Activated CD4-positive, alpha-beta memory T cell treated with anti-CD3 and anti-CD28 coated beads, Interleukin-2, amount 10 ng/mL, durations not matched to agents 7 days and 5 days (primary cell): ENCODE data around the gene OCSTAMP. TPM values are rescaled to one million over a fixed set of nuclear protein-coding genes. Genes with fewer than 3 reads are reported as not detected.

Experiments
- CTCF ChIA-PET: fragments of 350-600 bp; sonication (Branson Sonifier 250); formaldehyde crosslinking; loops from one replicate; lab custom pipeline; 2021; ENCODE audit warnings: antibody characterized with exemption, inconsistent platforms; lab: Charles Lee
- POLR2A ChIA-PET: fragments of 350-600 bp; sonication (Branson Sonifier 250); formaldehyde crosslinking; loops from one replicate; lab custom pipeline; 2021; ENCODE audit warnings: antibody characterized with exemption; lab: Charles Lee
- DNase-seq: peaks from one replicate; pipeline ENCODE4 v3.0.0-alpha.2; 2020
- H3K27ac Mint-ChIP-seq: one replicate; pipeline ENCODE4 v1.8.0; 2021; ENCODE audit warnings: mild to moderate bottlenecking, mixed read lengths
- H3K27me3 Mint-ChIP-seq: one replicate; pipeline ENCODE4 v1.8.0; 2021; ENCODE audit warnings: mixed read lengths
- H3K36me3 Mint-ChIP-seq: one replicate; pipeline ENCODE4 v1.8.0; 2021; ENCODE audit warnings: low read depth, mixed read lengths
- H3K4me1 Mint-ChIP-seq: one replicate; pipeline ENCODE4 v1.8.0; 2021; ENCODE audit warnings: mixed read lengths
- H3K4me3 Mint-ChIP-seq: one replicate; pipeline ENCODE4 v1.8.0; 2021; ENCODE audit warnings: mild to moderate bottlenecking, mixed read lengths
- H3K9me3 Mint-ChIP-seq: one replicate; pipeline ENCODE4 v1.8.0; 2021; ENCODE audit warnings: mixed read lengths
- total RNA-seq, 2 experiments: library from RNA; stranded (reverse); gene quantifications; one replicate each; pipeline ENCODE4 v1.2.3, GENCODE V29; 2021

The OCSTAMP gene
- total RNA-seq, 2 experiments from 2014 or later: 0.15 TPM; not detected in 1

DNA sequence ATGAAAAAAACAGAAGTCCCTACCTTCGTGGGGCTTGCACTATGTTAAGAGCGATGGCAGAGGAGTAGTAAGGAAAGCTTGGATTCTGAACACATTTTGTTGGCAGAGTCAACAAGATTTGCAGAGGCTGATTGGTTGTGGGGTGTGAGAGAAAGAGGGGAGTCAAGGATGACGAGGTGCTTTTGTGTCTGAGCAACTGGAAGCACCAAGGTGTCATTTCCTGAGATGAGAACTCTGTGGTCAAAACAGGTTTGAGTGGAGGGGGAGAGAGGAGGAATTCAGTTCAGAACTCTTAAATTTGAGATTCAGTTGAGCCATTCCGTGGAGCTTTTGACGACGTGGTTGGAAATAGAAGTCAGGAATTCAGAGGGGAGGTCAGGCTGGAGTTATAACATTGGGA is 3.5 kb downstream of the OCSTAMP start:
- Mint-ChIP-seq H3K27ac (no peak overlapping the region), H3K27me3 (no peaks in the 10 kb centered on the region), H3K36me3 (no peaks in the 10 kb centered on the region), H3K9me3 (no peaks in the 10 kb centered on the region), H3K4me3 (no peak overlapping the region), H3K4me1 (peaks cover 17% of the 10 kb centered on the region)
- DNase-seq: no peak
- POLR2A ChIA-PET: no interaction called here
- CTCF ChIA-PET: interaction anchor here (1.2 kb wide), 1 partner anchor 34 kb away, joined by 3 read pairs; the partner anchor contains the start of gene ZNF334

DNA sequence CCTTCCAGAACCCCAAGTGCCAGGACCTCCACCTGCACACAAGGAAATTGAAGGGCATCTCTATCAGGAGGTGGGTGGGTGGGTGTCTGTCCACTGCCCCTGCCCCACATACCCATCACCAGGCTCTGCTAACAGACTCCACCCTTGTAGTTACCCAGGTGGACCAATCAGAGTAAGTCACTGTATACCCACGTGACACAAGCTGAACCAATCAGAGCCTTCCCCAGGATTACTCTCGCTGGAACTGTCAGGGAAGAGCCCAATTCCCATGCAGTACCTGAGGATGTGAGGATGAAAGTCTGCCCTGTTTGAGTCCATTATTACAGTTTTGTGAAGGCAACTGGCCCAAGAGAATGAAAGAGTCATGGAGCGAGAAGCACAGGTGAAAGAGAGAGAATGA is 4.2 kb downstream of the OCSTAMP start:
- DNase-seq: no peak
- Mint-ChIP-seq H3K36me3 (no peaks in the 10 kb centered on the region), H3K4me1 (peaks cover 17% of the 10 kb centered on the region), H3K27me3 (no peaks in the 10 kb centered on the region), H3K27ac (no peak overlapping the region), H3K9me3 (no peaks in the 10 kb centered on the region), H3K4me3 (no peak overlapping the region)
- CTCF ChIA-PET: interaction anchor here (0.6 to 2.8 kb wide), 4 partner anchors 33 to 433 kb away, joined by 3 to 14 read pairs (median 4); partner anchors contain the start of genes ELMO2, TP53RK and ZNF334
- POLR2A ChIA-PET: interaction anchor here (1.3 kb wide), 1 partner anchor 32 kb away, joined by 4 read pairs; no protein-coding TSS in a partner anchor

DNA sequence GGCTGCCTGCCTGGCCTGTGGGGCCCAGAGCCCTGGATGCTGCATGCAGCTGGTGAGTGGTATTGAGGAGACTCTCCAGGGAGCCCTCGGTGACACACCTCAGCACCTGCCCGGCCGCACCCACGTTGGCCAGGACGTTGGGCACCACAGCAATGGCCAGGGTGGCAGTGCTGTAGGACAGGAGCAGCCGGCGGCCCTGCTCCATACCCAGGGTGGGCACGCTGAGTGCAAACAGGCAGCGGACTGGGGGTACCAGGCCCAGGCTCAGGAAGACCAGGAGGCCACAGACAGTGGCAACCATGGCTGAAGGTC is 4.7 kb downstream of the OCSTAMP start:
- DNase-seq: no peak
- POLR2A ChIA-PET: interaction anchor here (1.1 to 2.3 kb wide), 6 partner anchors 7 to 143 kb away, joined by 4 to 18 read pairs (median 6); partner anchors contain the start of genes ELMO2 and TP53RK

DNA sequence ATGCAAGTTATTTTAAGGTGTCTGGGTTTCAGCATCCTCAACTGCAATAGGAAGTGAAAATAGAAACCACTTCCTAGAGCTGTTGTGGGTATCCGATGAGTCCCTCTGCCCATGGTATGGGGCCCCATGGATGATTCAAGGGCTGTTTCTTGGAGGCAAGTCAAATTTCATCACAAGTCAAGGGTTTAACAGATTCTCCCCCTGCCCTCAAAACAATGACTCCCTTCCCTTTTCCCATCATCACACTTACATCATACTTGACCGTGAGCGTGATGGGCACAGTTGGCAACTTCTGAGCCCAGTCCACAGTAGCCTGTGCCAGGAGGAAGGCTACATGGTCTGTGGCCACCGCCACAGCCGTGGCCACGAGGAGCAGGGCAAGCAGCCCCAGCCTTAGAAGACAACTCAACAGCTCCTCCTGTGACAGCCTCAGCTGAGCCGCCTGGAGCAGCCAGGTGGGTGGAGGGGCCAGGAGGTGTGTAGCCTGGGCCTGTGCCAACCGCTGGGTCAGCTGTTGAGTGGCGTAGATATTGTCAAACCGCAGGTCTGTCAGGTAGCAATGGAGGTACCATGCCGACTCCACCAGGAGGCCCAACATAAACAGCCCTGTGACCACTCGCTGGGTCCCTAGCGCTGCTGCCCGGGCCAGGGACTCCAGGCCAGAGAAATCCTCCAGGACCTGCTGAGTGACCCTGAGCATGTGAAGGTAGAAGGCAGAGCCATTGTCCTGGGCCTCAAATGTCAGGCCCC is 5.2 kb downstream of the OCSTAMP start:
- no peak overlapping the region for H3K27ac Mint-ChIP-seq
- H3K4me1 Mint-ChIP-seq: peaks cover 17% of the 10 kb centered on the region
- ChIA-PET CTCF (interaction anchor here (0.7 to 2.8 kb wide), 20 partner anchors 9 to 209 kb away, joined by 3 to 50 read pairs (median 6); partner anchors contain the start of genes ELMO2, TP53RK and ZNF334), POLR2A (interaction anchor here (0.9 to 2.3 kb wide), 12 partner anchors 8 to 144 kb away, joined by 3 to 18 read pairs (median 4); partner anchors contain the start of genes ELMO2 and TP53RK)
- DNase-seq: peak; percentile 77
- H3K36me3 Mint-ChIP-seq: no peaks in the 10 kb centered on the region
- no peaks in the 10 kb centered on the region for H3K9me3 Mint-ChIP-seq
- peaks cover 4% of the 10 kb centered on the region for H3K27me3 Mint-ChIP-seq
- H3K4me3 Mint-ChIP-seq: peak overlapping the region; percentile 57

More for the DNA sequence above, 4.7 kb downstream of the OCSTAMP start:
- no peak overlapping the region for H3K27ac Mint-ChIP-seq
- CTCF ChIA-PET: interaction anchor here (1.1 to 2.8 kb wide), 8 partner anchors 8 to 144 kb away, joined by 5 to 50 read pairs (median 14); partner anchors contain the start of genes ELMO2, TP53RK and ZNF334
- no peak overlapping the region for H3K4me3 Mint-ChIP-seq
- H3K27me3 Mint-ChIP-seq: no peaks in the 10 kb centered on the region
- no peaks in the 10 kb centered on the region for H3K9me3 Mint-ChIP-seq
- H3K36me3 Mint-ChIP-seq: no peaks in the 10 kb centered on the region
- H3K4me1 Mint-ChIP-seq: peaks cover 17% of the 10 kb centered on the region

DNA sequence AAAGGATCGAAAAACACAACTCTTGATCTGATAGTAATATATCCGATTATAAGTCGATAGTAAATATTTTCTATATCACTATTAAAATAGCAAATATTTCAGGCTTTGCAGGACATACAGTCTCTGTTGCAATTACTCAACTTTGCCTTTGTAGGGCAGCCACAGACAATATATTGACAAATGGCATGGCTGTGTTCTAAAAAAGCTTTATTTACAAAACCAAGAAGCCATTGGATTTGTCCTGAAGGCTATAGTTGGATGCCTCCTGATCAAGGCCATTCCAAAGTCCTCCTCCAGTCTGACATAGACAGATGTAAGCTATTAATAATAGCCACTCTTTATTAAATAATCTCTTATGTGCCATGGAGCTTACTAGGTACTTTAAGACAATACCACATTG is 5.9 kb downstream of the OCSTAMP start:
- Mint-ChIP-seq H3K4me3 (no peak overlapping the region), H3K36me3 (no peaks in the 10 kb centered on the region), H3K27ac (no peak overlapping the region), H3K4me1 (peaks cover 17% of the 10 kb centered on the region), H3K9me3 (no peaks in the 10 kb centered on the region), H3K27me3 (peaks cover 4% of the 10 kb centered on the region)
- ChIA-PET CTCF (interaction anchor here (0.7 to 2.8 kb wide), 22 partner anchors 10 to 210 kb away, joined by 3 to 50 read pairs (median 6); partner anchors contain the start of genes ELMO2, TP53RK and ZNF334), POLR2A (interaction anchor here (0.9 to 2.3 kb wide), 11 partner anchors 9 to 144 kb away, joined by 3 to 18 read pairs (median 4); partner anchors contain the start of genes ELMO2 and TP53RK)
- no peak for DNase-seq

DNA sequence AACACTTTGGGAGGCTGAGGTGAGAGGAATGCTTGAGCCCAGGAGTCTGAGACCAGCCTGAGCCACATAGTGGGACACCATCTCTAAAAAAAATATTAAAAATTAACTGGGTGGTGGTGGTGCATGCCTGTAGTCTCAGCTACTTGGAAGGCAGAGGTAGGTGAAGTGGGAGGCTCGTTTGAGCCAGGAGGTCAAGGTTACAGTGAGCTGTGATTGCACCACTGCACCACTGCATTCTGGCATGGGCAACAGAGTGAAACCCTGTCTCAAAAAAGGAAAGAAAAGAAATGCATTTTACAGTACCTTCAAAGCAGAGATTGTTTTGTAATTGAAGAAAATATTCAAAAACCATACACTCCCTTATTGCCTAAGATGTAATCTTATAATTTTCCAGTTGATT is 6.5 kb downstream of the OCSTAMP start:
- ChIA-PET POLR2A (interaction anchor here (0.9 to 2.3 kb wide), 5 partner anchors 9 to 145 kb away, joined by 3 to 18 read pairs (median 4); partner anchors contain the start of gene TP53RK), CTCF (interaction anchor here (0.7 to 2.8 kb wide), 16 partner anchors 9 to 210 kb away, joined by 3 to 50 read pairs (median 8); partner anchors contain the start of gene TP53RK)
- no peak overlapping the region for H3K4me3 Mint-ChIP-seq
- DNase-seq: no peak
- H3K27me3 Mint-ChIP-seq: peaks cover 9% of the 10 kb centered on the region
- H3K27ac Mint-ChIP-seq: peak overlapping the region; percentile 43
- H3K4me1 Mint-ChIP-seq: peaks cover 22% of the 10 kb centered on the region
- H3K9me3 Mint-ChIP-seq: no peaks in the 10 kb centered on the region
- H3K36me3 Mint-ChIP-seq: no peaks in the 10 kb centered on the region

DNA sequence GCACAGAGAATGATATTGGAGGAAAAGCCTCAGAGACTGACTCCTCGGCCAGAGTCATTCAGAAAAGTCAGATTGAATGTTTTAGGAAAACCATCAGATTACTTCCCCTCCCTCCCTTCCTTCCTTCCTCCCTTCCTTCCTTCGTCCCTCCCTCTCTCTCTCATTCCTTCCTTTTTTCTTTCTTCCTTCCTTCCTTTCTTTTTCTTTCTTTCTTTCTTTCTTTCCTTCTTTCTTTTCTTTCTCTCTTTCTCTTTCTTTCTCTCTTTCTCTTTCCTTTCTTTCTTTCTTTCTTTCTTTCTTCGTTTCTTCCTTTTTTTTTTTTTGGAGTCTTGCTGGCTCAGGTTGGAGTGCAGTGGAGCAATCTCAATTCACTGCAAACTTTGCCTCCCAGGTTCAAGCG is 7.4 kb downstream of the OCSTAMP start:
- ChIA-PET CTCF (interaction anchor here (0.7 kb wide), 1 partner anchor 308 kb away, joined by 3 read pairs; no protein-coding TSS in a partner anchor), POLR2A (no interaction called here)
- no peaks in the 10 kb centered on the region for H3K36me3 Mint-ChIP-seq
- H3K4me1 Mint-ChIP-seq: peaks cover 22% of the 10 kb centered on the region
- H3K9me3 Mint-ChIP-seq: no peaks in the 10 kb centered on the region
- DNase-seq: no peak
- peaks cover 14% of the 10 kb centered on the region for H3K27me3 Mint-ChIP-seq
- H3K4me3 Mint-ChIP-seq: no peak overlapping the region
- no peak overlapping the region for H3K27ac Mint-ChIP-seq

DNA sequence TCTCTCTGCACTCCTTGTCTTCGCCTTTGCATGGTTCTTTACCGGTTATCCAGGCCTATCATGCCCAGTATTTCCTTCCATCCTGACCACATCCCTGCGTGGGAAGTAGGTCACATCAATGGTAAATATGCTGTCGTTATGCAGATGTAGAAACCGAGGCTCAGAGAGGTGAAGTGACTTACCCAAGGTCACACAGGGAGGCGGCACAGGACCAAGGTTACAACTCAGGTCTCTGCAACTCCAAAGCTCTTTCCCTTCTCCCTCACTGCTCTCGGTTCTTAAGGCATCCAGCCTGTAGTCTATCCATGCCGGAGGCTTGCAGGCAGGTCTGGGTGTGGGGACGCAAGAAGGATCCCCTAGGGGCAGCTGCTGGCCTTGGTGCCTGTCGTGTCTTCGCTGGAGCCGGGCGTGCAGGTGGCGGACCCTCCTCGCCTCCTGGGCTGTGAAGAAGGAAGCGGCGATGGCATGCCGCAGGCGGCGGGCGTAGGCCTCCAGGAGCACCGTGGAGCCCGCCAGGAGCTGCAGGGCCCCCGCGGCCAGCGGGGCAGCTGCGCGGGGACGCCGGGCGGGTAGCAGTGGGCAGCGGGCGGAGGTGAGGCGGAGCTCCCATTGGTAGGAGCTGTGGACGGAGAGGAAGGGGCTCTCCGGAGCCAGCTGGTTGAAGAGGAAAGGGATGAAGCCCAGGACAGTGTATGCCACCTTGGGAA is 9.1 kb downstream of the OCSTAMP start:
- Mint-ChIP-seq H3K4me3 (no peak overlapping the region), H3K27ac (no peak overlapping the region), H3K27me3 (peaks cover 18% of the 10 kb centered on the region), H3K36me3 (no peaks in the 10 kb centered on the region), H3K9me3 (no peaks in the 10 kb centered on the region), H3K4me1 (peaks cover 22% of the 10 kb centered on the region)
- ChIA-PET POLR2A (no interaction called here), CTCF (interaction anchor here (0.8 kb wide), 1 partner anchor 18 kb away, joined by 3 read pairs; no protein-coding TSS in a partner anchor)
- DNase-seq: no peak

DNA sequence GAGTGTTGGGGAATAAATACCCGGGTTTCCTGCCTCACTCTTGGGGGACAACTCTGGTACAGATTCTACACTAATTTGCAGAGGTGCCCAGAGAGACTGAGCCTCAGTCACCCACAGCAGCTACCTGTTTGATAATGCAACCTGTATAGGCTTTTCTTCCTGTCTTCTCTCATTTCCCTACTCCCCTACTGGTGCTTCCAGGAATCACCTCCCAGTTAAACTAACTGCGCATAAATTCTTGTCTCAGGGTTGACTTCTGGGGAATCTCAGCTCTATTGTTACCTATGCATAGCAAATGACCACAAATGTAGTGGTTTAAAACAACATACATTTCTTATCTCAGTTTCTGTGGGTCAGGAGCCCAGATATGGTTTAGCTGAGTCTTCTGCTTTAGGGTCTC is 11.3 kb downstream of the OCSTAMP start:
- no peaks in the 10 kb centered on the region for H3K36me3 Mint-ChIP-seq
- peaks cover 23% of the 10 kb centered on the region for H3K27me3 Mint-ChIP-seq
- H3K4me3 Mint-ChIP-seq: no peak overlapping the region
- H3K27ac Mint-ChIP-seq: no peak overlapping the region
- no peak for DNase-seq
- H3K9me3 Mint-ChIP-seq: no peaks in the 10 kb centered on the region
- ChIA-PET POLR2A (interaction anchor here (1.4 kb wide), 1 partner anchor 21 kb away, joined by 3 read pairs; no protein-coding TSS in a partner anchor), CTCF (interaction anchor here (0.8 kb wide), 1 partner anchor 150 kb away, joined by 3 read pairs; the partner anchor contains the start of gene TP53RK)
- peaks cover 21% of the 10 kb centered on the region for H3K4me1 Mint-ChIP-seq

DNA sequence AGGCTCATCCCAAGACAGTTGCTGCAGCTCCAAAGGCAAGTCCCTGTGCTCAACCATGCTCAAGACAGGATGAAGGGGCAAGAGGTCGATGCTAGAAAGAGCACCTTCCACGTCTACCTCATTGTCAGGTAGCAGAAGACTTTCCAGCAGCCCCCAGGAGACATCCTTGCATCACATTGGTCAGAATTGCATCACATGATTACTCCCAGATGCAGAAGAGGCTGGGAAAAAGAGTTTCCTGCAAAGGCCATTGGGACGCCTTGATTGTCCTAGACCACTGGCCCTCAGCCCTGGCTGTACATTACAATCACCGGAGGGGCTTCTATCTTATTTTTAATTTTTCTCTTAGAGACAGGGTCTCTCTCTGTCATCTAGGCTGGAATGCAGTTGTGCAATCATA is 19.8 kb downstream of the OCSTAMP start:
- DNase-seq: no peak
- CTCF ChIA-PET: interaction anchor here (1.0 to 1.1 kb wide), 2 partner anchors 9 to 14 kb away, joined by 3 read pairs; no protein-coding TSS in a partner anchor

DNA sequence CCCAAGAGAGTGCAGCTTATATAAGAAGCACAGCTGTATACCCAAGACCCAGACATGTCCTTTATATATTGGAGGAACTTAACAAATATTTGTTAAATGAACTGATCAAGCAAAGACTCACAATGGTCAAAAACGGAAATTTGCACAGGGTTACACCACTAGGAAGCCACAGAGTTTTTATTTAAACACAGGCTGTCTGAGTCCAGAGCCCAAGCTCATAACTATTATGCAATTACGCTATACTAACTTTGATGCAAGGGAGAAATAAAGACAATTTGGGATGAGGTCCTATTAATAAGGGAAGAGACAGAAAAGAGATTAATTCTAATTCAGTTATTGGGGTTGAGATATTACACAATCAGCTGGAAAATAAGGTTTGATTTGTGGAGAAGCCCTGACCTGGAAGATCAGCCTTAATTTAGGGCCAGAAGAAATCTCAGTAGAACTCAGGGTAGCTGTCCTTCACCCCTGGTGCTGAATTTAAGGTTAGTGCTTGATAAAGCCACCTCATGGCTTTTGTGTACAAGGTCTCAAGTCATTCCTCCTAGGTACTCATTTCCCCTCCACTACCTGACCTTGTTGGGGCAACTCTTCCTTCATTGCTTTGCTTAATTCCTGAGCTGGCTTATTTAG is 26.6 kb downstream of the OCSTAMP start:
- Mint-ChIP-seq H3K36me3 (no peaks in the 10 kb centered on the region), H3K4me3 (no peak overlapping the region), H3K27me3 (peaks cover 39% of the 10 kb centered on the region), H3K27ac (no peak overlapping the region), H3K9me3 (no peaks in the 10 kb centered on the region), H3K4me1 (no peaks in the 10 kb centered on the region)
- DNase-seq: no peak
- CTCF ChIA-PET: interaction anchor here (1.0 to 3.2 kb wide), 4 partner anchors 17 to 157 kb away, joined by 3 to 12 read pairs (median 5); no protein-coding TSS in a partner anchor
- POLR2A ChIA-PET: interaction anchor here (1.6 to 1.7 kb wide), 2 partner anchors 11 to 30 kb away, joined by 3 to 4 read pairs; partner anchors contain the start of gene ZNF334

More for the DNA sequence above, 19.8 kb downstream of the OCSTAMP start:
- H3K4me1 Mint-ChIP-seq: no peaks in the 10 kb centered on the region
- no peak overlapping the region for H3K27ac Mint-ChIP-seq
- H3K4me3 Mint-ChIP-seq: no peak overlapping the region
- POLR2A ChIA-PET: no interaction called here
- no peaks in the 10 kb centered on the region for H3K9me3 Mint-ChIP-seq
- no peaks in the 10 kb centered on the region for H3K36me3 Mint-ChIP-seq
- H3K27me3 Mint-ChIP-seq: peaks cover 26% of the 10 kb centered on the region

DNA sequence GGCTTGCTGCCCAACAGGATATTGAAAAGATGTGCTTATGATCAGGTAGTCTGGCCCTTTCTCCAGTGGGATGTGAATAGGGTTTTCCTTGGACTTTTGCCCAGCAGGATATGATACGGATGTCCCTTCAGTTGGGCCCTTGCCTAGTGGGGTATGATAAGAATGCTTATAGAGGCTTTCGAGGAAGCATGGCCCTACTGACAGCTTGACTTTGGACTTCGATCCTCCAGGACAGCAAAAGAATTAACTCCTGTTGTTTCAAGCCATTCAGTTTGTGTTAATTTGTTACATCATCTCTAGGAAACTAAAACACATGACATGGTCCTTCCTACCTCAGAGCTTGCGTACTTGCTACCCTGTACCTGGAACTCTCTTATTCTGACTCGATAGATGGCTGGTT is 27.3 kb downstream of the OCSTAMP start:
- Mint-ChIP-seq H3K27me3 (peaks cover 36% of the 10 kb centered on the region), H3K4me1 (no peaks in the 10 kb centered on the region), H3K4me3 (no peak overlapping the region), H3K36me3 (no peaks in the 10 kb centered on the region), H3K9me3 (no peaks in the 10 kb centered on the region), H3K27ac (no peak overlapping the region)
- DNase-seq: no peak
- ChIA-PET POLR2A (no interaction called here), CTCF (interaction anchor here (1.0 to 3.2 kb wide), 4 partner anchors 18 to 157 kb away, joined by 3 to 12 read pairs (median 5); no protein-coding TSS in a partner anchor)
